ENCODE results near the gene URAD. TPM values are rescaled to one million over a fixed set of nuclear protein-coding genes. Genes with fewer than 3 reads are reported as not detected.

The URAD gene
- total and polyA plus RNA-seq, 7 donors = not detected

GRCh38 chr13:27933118-27933517 is 55.4 kb downstream of the URAD start:
- H3K36me3 ChIP-seq (ENCODE audit: insufficient read depth in 1 of 2, low read depth in 1 of 2) = no peaks in the 10 kb centered on the region
- 47 to 59% (median 50%) methylated on average over 1 of the region's 1 CpG for WGBS, 3 donors
- intact Hi-C loops (cut with DNase I) = no loop called here
- H3K4me3 ChIP-seq = no peak overlapping the region
- no peak for TF ChIP-seq CTCF (IDR thresholded peaks at IDR 0.05)
- ATAC-seq (no peak), DNase-seq (no peak)
- H3K27ac ChIP-seq = no peak overlapping the region
- H3K27me3 ChIP-seq (ENCODE audit: insufficient read depth in 3 of 3, low read length in 2 of 3) = peaks cover 7 to 53% (median 9%) of the 10 kb centered on the region in 3 donors
- no peaks in the 10 kb centered on the region for H3K4me1 ChIP-seq
- H3K9me3 ChIP-seq = no peaks in the 10 kb centered on the region

GRCh38 chr13:27929868-27930267 is 58.6 kb downstream of the URAD start:
- Histone ChIP-seq H3K36me3 (ENCODE audit: insufficient read depth in 1 of 2, low read depth in 1 of 2) (no peaks in the 10 kb centered on the region), H3K27me3 (ENCODE audit: insufficient read depth in 3 of 3, low read length in 2 of 3) (peaks cover 13 to 83% (median 24%) of the 10 kb centered on the region in 3 donors), H3K4me1 (no peaks in the 10 kb centered on the region), H3K27ac (no peak overlapping the region), H3K4me3 (no peak overlapping the region), H3K9me3 (no peaks in the 10 kb centered on the region)
- ATAC-seq (no peak), DNase-seq (no peak)
- no peak for TF ChIP-seq CTCF (IDR thresholded peaks at IDR 0.05)
- intact Hi-C loops (cut with DNase I) = no loop called here

- Histone ChIP-seq H3K36me3 (ENCODE audit: insufficient read depth in 1 of 2, low read depth in 1 of 2) (no peaks in the 10 kb centered on the region), H3K9me3 (no peaks in the 10 kb centered on the region), H3K27ac (no peak overlapping the region), H3K4me1 (no peaks in the 10 kb centered on the region), H3K4me3 (no peak overlapping the region), H3K27me3 (ENCODE audit: insufficient read depth in 3 of 3, low read length in 2 of 3) (peaks cover 14 to 91% (median 31%) of the 10 kb centered on the region in 3 donors)
- intact Hi-C loops (cut with DNase I) = no loop called here
- no peak for ATAC-seq
- no peak for TF ChIP-seq CTCF (IDR thresholded peaks at IDR 0.05)
- DNase-seq = no peak
- WGBS, 3 donors = 3% methylated on average over 48 of the region's 48 CpGs
These were observed 59.4 kb downstream of the URAD start for GRCh38 chr13:27928805-27929753.

GRCh38 chr13:27928353-27928804 is 60.1 kb downstream of the URAD start:
- H3K27me3 ChIP-seq (ENCODE audit: insufficient read depth in 3 of 3, low read length in 2 of 3) = peaks cover 17 to 91% (median 34%) of the 10 kb centered on the region in 3 donors
- no peak for TF ChIP-seq CTCF (IDR thresholded peaks at IDR 0.05)
- no peak overlapping the region for H3K27ac ChIP-seq
- no peaks in the 10 kb centered on the region for H3K36me3 ChIP-seq (ENCODE audit: insufficient read depth in 1 of 2, low read depth in 1 of 2)
- ATAC-seq = no peak
- H3K4me3 ChIP-seq = no peak overlapping the region
- H3K4me1 ChIP-seq = no peaks in the 10 kb centered on the region
- DNase-seq = no peak
- WGBS, 3 donors = 2 to 3% (median 2%) methylated on average over 25 to 26 of the region's 26 CpGs
- intact Hi-C loops (cut with DNase I) = no loop called here
- no peaks in the 10 kb centered on the region for H3K9me3 ChIP-seq

Other genes starting within 250 kb of the URAD start
- gene GSX1, start 196.2 kb downstream of the URAD start, total RNA-seq = not detected
- gene GSX1, start 196.2 kb downstream of the URAD start, polyA plus RNA-seq = not detected
- gene PDX1, start 68.7 kb downstream of the URAD start, total RNA-seq = not detected
- gene PDX1, start 68.7 kb downstream of the URAD start, polyA plus RNA-seq = not detected
- gene CDX2, start 19.4 kb downstream of the URAD start, total RNA-seq = not detected
- under 1 TPM in 1 of 3 donors, not detected in 2; 0.03 TPM for gene CDX2, start 19.4 kb downstream of the URAD start, polyA plus RNA-seq
- gene FLT3, start 111.9 kb upstream of the URAD start, total RNA-seq = under 1 TPM in 2 of 4 donors, not detected in 2; 0.04 to 0.19 TPM
- under 1 TPM; 0.04 to 0.08 (median 0.06) TPM for gene FLT3, start 111.9 kb upstream of the URAD start, polyA plus RNA-seq
- 1 to 10 TPM; 5.9 to 9.0 (median 8.6) TPM for gene PAN3, start 149.9 kb upstream of the URAD start, total RNA-seq
- gene PAN3, start 149.9 kb upstream of the URAD start, polyA plus RNA-seq = 1 to 10 TPM; 2.3 to 3.4 (median 2.9) TPM

All from psoas muscle (tissue), 8 donors.